A673 (cell line): ENCODE measurements around the gene ARHGAP15.

Source experiments
- CTCF ChIP-seq: fragments of 300-800, 200-600 bp; sonication (generic); conservative IDR thresholded peaks from 2 replicates; pipeline ENCODE4 v1.5.1; 2017; ENCODE audit warnings: low read depth, mild to moderate bottlenecking, antibody characterized with exemption, low read length, moderate library complexity, mixed read lengths
- EZH2 ChIP-seq: fragments of 200-600 bp; sonication (generic); IDR thresholded peaks from 2 replicates; pipeline ENCODE4 v1.6.1; 2017; ENCODE audit warnings: borderline replicate concordance, low read depth, mild to moderate bottlenecking, mixed read lengths, antibody characterized with exemption, low read length; ENCODE audit not compliant: poor library complexity, severe bottlenecking

GRCh38 chr2:143698888-143699570, 569.8 kb downstream of the ARHGAP15 start:
- TF ChIP-seq CTCF, result no peak
- TF ChIP-seq EZH2, result no peak
